ENCODE results near the gene TNFRSF19.

The TNFRSF19 gene

GRCh38 chr13:23722726-23723453 is 152.7 kb downstream of the TNFRSF19 start:
- no peak for DNase-seq (ENCODE audit: low read depth)

GRCh38 chr13:23723471-23723870 is 153.3 kb downstream of the TNFRSF19 start:
- no peak for DNase-seq (ENCODE audit: low read depth)

- DNase-seq (ENCODE audit: low read depth) = no peak
Measured at GRCh38 chr13:23724196-23724970, 154.2 kb downstream of the TNFRSF19 start.

All from fibroblast of the conjunctiva (primary cell).